HEK293 (cell line): ENCODE results near the gene FAM171A2.
A peak's percentile ranks its signal among the peaks of the same experiment; 100 is the strongest.

ENCODE experiments used
- GLIS1 ChIP-seq: fragments of 450-650 bp; formaldehyde crosslinking; IDR thresholded peaks from 2 replicates; pipeline ENCODE4 v1.5.1; 2016; ENCODE audit warnings: missing biosample characterization, missing genetic modification characterization
- HOXC10 ChIP-seq: sonication (generic); formaldehyde crosslinking; IDR thresholded peaks from 2 replicates; pipeline ENCODE4 v1.8.1; 2023; ENCODE audit warnings: mild to moderate bottlenecking, missing genetic modification reagents
- KLF1 ChIP-seq: fragments of 450-650 bp; formaldehyde crosslinking; IDR thresholded peaks from 2 replicates; pipeline ENCODE4 v1.5.1; 2016; ENCODE audit warnings: missing biosample characterization, missing genetic modification characterization
- KLF16 ChIP-seq: fragments of 450-650 bp; formaldehyde crosslinking; IDR thresholded peaks from 2 replicates; pipeline ENCODE4 v1.5.1; 2017; ENCODE audit warnings: missing biosample characterization, missing genetic modification characterization
- REPIN1 ChIP-seq: fragments of 450-650 bp; formaldehyde crosslinking; IDR thresholded peaks from 2 replicates; pipeline ENCODE4 v1.5.1; 2017; ENCODE audit warnings: missing biosample characterization, missing genetic modification characterization, low read depth
- SP3 ChIP-seq: fragments of 450-650 bp; formaldehyde crosslinking; IDR thresholded peaks from 2 replicates; pipeline ENCODE4 v1.5.1; 2016; ENCODE audit warnings: missing biosample characterization, missing genetic modification characterization
- SP7 ChIP-seq: fragments of 450-650 bp; formaldehyde crosslinking; IDR thresholded peaks from 2 replicates; pipeline ENCODE4 v1.5.1; 2016; ENCODE audit warnings: missing biosample characterization, missing genetic modification characterization
- ZBTB11 ChIP-seq: fragments of 450-650 bp; formaldehyde crosslinking; conservative IDR thresholded peaks from 2 replicates; pipeline ENCODE4 v1.5.1; 2016; ENCODE audit warnings: low read depth, missing biosample characterization, missing genetic modification characterization
- ZBTB26 ChIP-seq: fragments of 450-650 bp; formaldehyde crosslinking; optimal IDR thresholded peaks from 2 replicates; pipeline ENCODE3; 2016; ENCODE audit warnings: missing biosample characterization, mild to moderate bottlenecking, missing genetic modification characterization
- ZBTB48 ChIP-seq: fragments of 450-650 bp; formaldehyde crosslinking; IDR thresholded peaks from 2 replicates; pipeline ENCODE4 v1.5.1; 2016; ENCODE audit warnings: missing biosample characterization, missing genetic modification characterization
- ZBTB49 ChIP-seq: fragments of 450-650 bp; formaldehyde crosslinking; IDR thresholded peaks from 2 replicates; pipeline ENCODE4 v1.5.1; 2016; ENCODE audit warnings: missing biosample characterization, missing genetic modification characterization, low read depth
- ZFP3 ChIP-seq: fragments of 450-650 bp; formaldehyde crosslinking; IDR thresholded peaks from 2 replicates; pipeline ENCODE4 v1.5.1; 2016; ENCODE audit warnings: low read depth, missing biosample characterization, missing genetic modification characterization
- ZFP41 ChIP-seq: fragments of 450-650 bp; formaldehyde crosslinking; IDR thresholded peaks from 2 replicates; pipeline ENCODE4 v1.5.1; 2016; ENCODE audit warnings: missing biosample characterization, missing genetic modification characterization, borderline replicate concordance
- ZNF114 ChIP-seq: fragments of 450-650 bp; formaldehyde crosslinking; IDR thresholded peaks from 2 replicates; pipeline ENCODE4 v1.5.0; 2017; ENCODE audit warnings: missing biosample characterization, missing genetic modification characterization
- ZNF140 ChIP-seq: fragments of 450-650 bp; formaldehyde crosslinking; IDR thresholded peaks from 2 replicates; pipeline ENCODE4 v1.5.1; 2016; ENCODE audit warnings: missing biosample characterization, missing genetic modification characterization
- ZNF155 ChIP-seq: fragments of 450-650 bp; formaldehyde crosslinking; IDR thresholded peaks from 2 replicates; pipeline ENCODE4 v1.5.1; 2016; ENCODE audit warnings: missing biosample characterization, missing genetic modification characterization
- ZNF16 ChIP-seq: fragments of 450-650 bp; formaldehyde crosslinking; IDR thresholded peaks from 2 replicates; pipeline ENCODE4 v1.5.1; 2016; ENCODE audit warnings: low read depth, missing biosample characterization, missing genetic modification characterization
- ZNF174 ChIP-seq: fragments of 450-650 bp; formaldehyde crosslinking; IDR thresholded peaks from 2 replicates; pipeline ENCODE4 v1.5.0; 2017; ENCODE audit warnings: missing biosample characterization, mild to moderate bottlenecking, missing genetic modification characterization
- ZNF184 ChIP-seq: fragments of 450-650 bp; IDR thresholded peaks from 2 replicates; pipeline ENCODE4 v1.5.1; 2018; ENCODE audit warnings: missing biosample characterization, mild to moderate bottlenecking, missing genetic modification characterization
- ZNF223 ChIP-seq: fragments of 450-650 bp; formaldehyde crosslinking; IDR thresholded peaks from 2 replicates; pipeline ENCODE4 v1.5.1; 2016; ENCODE audit warnings: missing biosample characterization, missing genetic modification characterization
- ZNF239 ChIP-seq: fragments of 450-650 bp; formaldehyde crosslinking; IDR thresholded peaks from 2 replicates; pipeline ENCODE4 v1.5.1; 2016; ENCODE audit warnings: missing biosample characterization, missing genetic modification characterization
- ZNF248 ChIP-seq: fragments of 450-650 bp; formaldehyde crosslinking; IDR thresholded peaks from 2 replicates; pipeline ENCODE4 v1.5.1; 2017; ENCODE audit warnings: missing biosample characterization, missing genetic modification characterization
- ZNF335 ChIP-seq: fragments of 450-650 bp; formaldehyde crosslinking; conservative IDR thresholded peaks from 2 replicates; pipeline ENCODE4 v1.5.1; 2016; ENCODE audit warnings: missing biosample characterization, missing genetic modification characterization
- ZNF391 ChIP-seq: fragments of 450-650 bp; formaldehyde crosslinking; IDR thresholded peaks from 2 replicates; pipeline ENCODE4 v1.5.1; 2016; ENCODE audit warnings: low read depth, missing biosample characterization, missing genetic modification characterization, borderline replicate concordance
- ZNF404 ChIP-seq: fragments of 450-650 bp; formaldehyde crosslinking; IDR thresholded peaks from 2 replicates; pipeline ENCODE4 v1.5.1; 2017; ENCODE audit warnings: missing biosample characterization, missing genetic modification characterization
- ZNF433 ChIP-seq: fragments of 450-650 bp; formaldehyde crosslinking; IDR thresholded peaks from 2 replicates; pipeline ENCODE4 v1.5.1; 2016; ENCODE audit warnings: missing biosample characterization, missing genetic modification characterization, low read depth
- ZNF48 ChIP-seq: fragments of 450-650 bp; formaldehyde crosslinking; IDR thresholded peaks from 2 replicates; pipeline ENCODE4 v1.5.1; 2016; ENCODE audit warnings: missing biosample characterization, missing genetic modification characterization
- ZNF513 ChIP-seq: fragments of 450-650 bp; IDR thresholded peaks from 2 replicates; pipeline ENCODE4 v1.5.1; 2018; ENCODE audit warnings: missing biosample characterization, missing genetic modification characterization
- ZNF529 ChIP-seq: fragments of 450-650 bp; formaldehyde crosslinking; IDR thresholded peaks from 2 replicates; pipeline ENCODE4 v1.5.1; 2017; ENCODE audit warnings: missing genetic modification characterization, missing biosample characterization; ENCODE audit not compliant: insufficient replicate concordance
- ZNF561 ChIP-seq: fragments of 450-650 bp; IDR thresholded peaks from 2 replicates; pipeline ENCODE4 v1.5.1; 2018; ENCODE audit warnings: missing biosample characterization, missing genetic modification characterization, borderline replicate concordance
- ZNF580 ChIP-seq: fragments of 450-650 bp; formaldehyde crosslinking; IDR thresholded peaks from 2 replicates; pipeline ENCODE4 v1.5.1; 2016; ENCODE audit warnings: missing biosample characterization, missing genetic modification characterization
- ZNF626 ChIP-seq: fragments of 450-650 bp; sonication (Bioruptor Pico); formaldehyde crosslinking; IDR thresholded peaks from 2 replicates; pipeline ENCODE4 v1.5.1; 2018; ENCODE audit warnings: missing biosample characterization, missing genetic modification characterization, inconsistent platforms
- ZNF629 ChIP-seq: fragments of 450-650 bp; formaldehyde crosslinking; IDR thresholded peaks from 2 replicates; pipeline ENCODE4 v1.5.1; 2017; ENCODE audit warnings: missing biosample characterization, missing genetic modification characterization
- ZNF776 ChIP-seq: fragments of 450-650 bp; formaldehyde crosslinking; IDR thresholded peaks from 2 replicates; pipeline ENCODE4 v1.5.0; 2017; ENCODE audit warnings: missing biosample characterization, missing genetic modification characterization, borderline replicate concordance

Gene FAM171A2

GRCh38 chr17:44326861-44327444 is 36.7 kb downstream of the FAM171A2 start (continued):
- TF ChIP-seq ZNF513 (no peak), ZNF248 (no peak), ZNF48 (tag by site-specific recombination) (no peak), ZBTB49 (tag by site-specific recombination) (no peak), ZNF561 (tag by site-specific recombination) (no peak; the same call in 1 of the 2 replicates), HOXC10 (CRISPR knock-in tag) (no peak), ZNF629 (tag by site-specific recombination) (peak; percentile 38; the same call in 1 of the 2 replicates), ZNF114 (tag by site-specific recombination) (no peak), ZNF580 (tag by site-specific recombination) (no peak; the same call in 1 of the 2 replicates), ZNF776 (no peak), ZNF174 (no peak), ZNF433 (no peak), KLF1 (tag by site-specific recombination) (no peak), ZFP41 (tag by site-specific recombination) (no peak), ZNF155 (tag by site-specific recombination) (no peak), GLIS1 (tag by site-specific recombination) (peak; percentile 86), ZNF16 (0 out of 2 replicates have a peak, but pooled peaks have one; percentile 23), ZNF223 (tag by site-specific recombination) (no peak), ZNF184 (no peak), ZBTB26 (tag by site-specific recombination) (peak; percentile 39), ZNF529 (tag by site-specific recombination) (no peak), ZNF140 (tag by site-specific recombination) (no peak), ZBTB11 (tag by site-specific recombination) (no peak), ZNF239 (tag by site-specific recombination) (no peak), KLF16 (tag by site-specific recombination) (peak; percentile 71), ZNF404 (tag by site-specific recombination) (no peak), ZBTB48 (tag by site-specific recombination) (no peak), ZNF626 (tag by site-specific recombination) (no peak), SP7 (no peak), SP3 (peak; percentile 72), ZFP3 (no peak), ZNF335 (tag by site-specific recombination) (peak; percentile 70), REPIN1 (no peak), ZNF391 (tag by site-specific recombination) (no peak)
